ENCODE results near the gene CDH4. TPM values are rescaled to one million over a fixed set of nuclear protein-coding genes. Genes with fewer than 3 reads are reported as not detected.

The CDH4 gene
- total RNA-seq, 1 donor from 2014 or later, result 3.2 TPM

GRCh38 chr20:61919675-61920365, 667.8 kb downstream of the CDH4 start:
- Mint-ChIP-seq H3K27me3 (ENCODE audit: low read depth, unreplicated experiment) (peaks cover 29% of the 10 kb centered on the region), H3K4me3 (ENCODE audit: unreplicated experiment) (no peak overlapping the region), H3K36me3 (ENCODE audit: low read depth, unreplicated experiment) (peaks cover 2% of the 10 kb centered on the region), H3K27ac (ENCODE audit: unreplicated experiment) (no peak overlapping the region), H3K9me3 (ENCODE audit: unreplicated experiment) (peaks cover 8% of the 10 kb centered on the region), H3K4me1 (ENCODE audit: low read depth, unreplicated experiment) (no peaks in the 10 kb centered on the region)
- Histone ChIP-seq H3K27ac (ENCODE audit: low read depth, low read length) (no peak overlapping the region), H3K9me3 (ENCODE audit: insufficient read depth, low read depth, low read length) (peaks cover 12% of the 10 kb centered on the region), H3K4me2 (ENCODE audit: low read length) (no peak overlapping the region), H4K20me1 (ENCODE audit: insufficient read depth, low read length) (no peaks in the 10 kb centered on the region), H3K36me3 (ENCODE audit: insufficient read depth, low read length) (no peaks in the 10 kb centered on the region), H2AFZ (ENCODE audit: low read depth, low read length) (no peak overlapping the region), H3K79me2 (ENCODE audit: insufficient read depth, low read length) (no peaks in the 10 kb centered on the region), H3K9ac (ENCODE audit: low read length) (no peak overlapping the region), H3K27me3 (ENCODE audit: insufficient read depth, low read length) (no peaks in the 10 kb centered on the region), H3K4me3 (ENCODE audit: insufficient read depth, low read depth, low read length) (no peak overlapping the region), H3K4me1 (ENCODE audit: insufficient read depth, low read length) (peaks cover 9% of the 10 kb centered on the region)
- TF ChIP-seq EZH2 (IDR thresholded peaks at IDR 0.05; ENCODE audit: insufficient read depth, low read length) (no peak), CTCF (IDR thresholded peaks at IDR 0.05; ENCODE audit: insufficient read depth, low read depth, low read length) (no peak)
- no peak for DNase-seq (ENCODE audit: low read depth)
- FAIRE-seq, result no peak

- Histone ChIP-seq H3K36me3 (ENCODE audit: insufficient read depth, low read length) (no peaks in the 10 kb centered on the region), H3K9me3 (ENCODE audit: insufficient read depth, low read depth, low read length) (peaks cover 12% of the 10 kb centered on the region), H3K79me2 (ENCODE audit: insufficient read depth, low read length) (no peaks in the 10 kb centered on the region), H3K9ac (ENCODE audit: low read length) (no peak overlapping the region), H3K27me3 (ENCODE audit: insufficient read depth, low read length) (no peaks in the 10 kb centered on the region), H3K4me2 (ENCODE audit: low read length) (no peak overlapping the region), H3K4me3 (ENCODE audit: insufficient read depth, low read depth, low read length) (no peak overlapping the region), H3K4me1 (ENCODE audit: insufficient read depth, low read length) (peaks cover 24% of the 10 kb centered on the region), H2AFZ (ENCODE audit: low read depth, low read length) (no peak overlapping the region), H4K20me1 (ENCODE audit: insufficient read depth, low read length) (no peaks in the 10 kb centered on the region), H3K27ac (ENCODE audit: low read depth, low read length) (no peak overlapping the region)
- Mint-ChIP-seq H3K4me1 (ENCODE audit: low read depth, unreplicated experiment) (peaks cover 6% of the 10 kb centered on the region), H3K4me3 (ENCODE audit: unreplicated experiment) (no peak overlapping the region), H3K27me3 (ENCODE audit: low read depth, unreplicated experiment) (peaks cover 10% of the 10 kb centered on the region), H3K36me3 (ENCODE audit: low read depth, unreplicated experiment) (peaks cover 2% of the 10 kb centered on the region), H3K9me3 (ENCODE audit: unreplicated experiment) (no peaks in the 10 kb centered on the region), H3K27ac (ENCODE audit: unreplicated experiment) (no peak overlapping the region)
- DNase-seq (ENCODE audit: low read depth) (no peak), FAIRE-seq (no peak)
- no peak for TF ChIP-seq CTCF (IDR thresholded peaks at IDR 0.05; ENCODE audit: insufficient read depth, low read depth, low read length)
- TF ChIP-seq EZH2 (IDR thresholded peaks at IDR 0.05; ENCODE audit: insufficient read depth, low read length), result no peak
Measured at GRCh38 chr20:61922411-61922810, 670.4 kb downstream of the CDH4 start.

DNA sequence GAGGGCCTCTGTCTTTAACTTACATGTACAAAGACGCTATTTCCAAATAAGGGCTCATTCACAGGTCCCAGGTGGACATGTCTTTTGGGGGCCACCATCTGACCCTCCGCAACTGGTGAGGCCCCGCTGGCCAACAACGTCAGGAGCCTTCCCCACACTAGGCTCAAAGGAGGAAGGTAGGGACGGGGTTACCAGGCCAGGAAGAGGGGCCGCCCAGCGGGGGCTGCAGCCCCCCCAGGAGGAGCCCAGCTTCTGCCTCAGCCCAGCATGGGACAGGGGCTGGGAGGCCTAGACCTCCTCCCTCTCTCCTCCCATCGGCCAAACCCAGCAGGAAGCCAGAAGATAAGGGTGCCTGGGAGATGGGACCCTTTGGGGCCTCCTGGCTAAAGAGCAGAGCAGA, 670.9 kb downstream of the CDH4 start:
- FAIRE-seq (no peak), DNase-seq (ENCODE audit: low read depth) (no peak)
- Mint-ChIP-seq H3K4me1 (ENCODE audit: low read depth, unreplicated experiment) (peaks cover 6% of the 10 kb centered on the region), H3K9me3 (ENCODE audit: unreplicated experiment) (peaks cover 1% of the 10 kb centered on the region), H3K27me3 (ENCODE audit: low read depth, unreplicated experiment) (peaks cover 10% of the 10 kb centered on the region), H3K27ac (ENCODE audit: unreplicated experiment) (no peak overlapping the region), H3K36me3 (ENCODE audit: low read depth, unreplicated experiment) (peaks cover 2% of the 10 kb centered on the region), H3K4me3 (ENCODE audit: unreplicated experiment) (no peak overlapping the region)
- TF ChIP-seq EZH2 (IDR thresholded peaks at IDR 0.05; ENCODE audit: insufficient read depth, low read length) (no peak), CTCF (IDR thresholded peaks at IDR 0.05; ENCODE audit: insufficient read depth, low read depth, low read length) (no peak)
- no peak overlapping the region for H2AFZ ChIP-seq (ENCODE audit: low read depth, low read length)
- no peaks in the 10 kb centered on the region for H3K36me3 ChIP-seq (ENCODE audit: insufficient read depth, low read length)
- H3K27ac ChIP-seq (ENCODE audit: low read depth, low read length), result no peak overlapping the region
- no peaks in the 10 kb centered on the region for H3K27me3 ChIP-seq (ENCODE audit: insufficient read depth, low read length)
- H3K4me3 ChIP-seq (ENCODE audit: insufficient read depth, low read depth, low read length), result no peak overlapping the region
- peaks cover 12% of the 10 kb centered on the region for H3K9me3 ChIP-seq (ENCODE audit: insufficient read depth, low read depth, low read length)
- H3K79me2 ChIP-seq (ENCODE audit: insufficient read depth, low read length), result no peaks in the 10 kb centered on the region
- H3K9ac ChIP-seq (ENCODE audit: low read length), result no peak overlapping the region
- H4K20me1 ChIP-seq (ENCODE audit: insufficient read depth, low read length), result no peaks in the 10 kb centered on the region
- peaks cover 24% of the 10 kb centered on the region for H3K4me1 ChIP-seq (ENCODE audit: insufficient read depth, low read length)
- no peak overlapping the region for H3K4me2 ChIP-seq (ENCODE audit: low read length)

All from astrocyte (in vitro differentiated cells and primary cell).